ENCODE measurements around the gene IGFL3. TPM values are rescaled to one million over a fixed set of nuclear protein-coding genes. Genes with fewer than 3 reads are reported as not detected.

The IGFL3 gene
- polyA plus RNA-seq, 1 experiment, result not detected

DNA sequence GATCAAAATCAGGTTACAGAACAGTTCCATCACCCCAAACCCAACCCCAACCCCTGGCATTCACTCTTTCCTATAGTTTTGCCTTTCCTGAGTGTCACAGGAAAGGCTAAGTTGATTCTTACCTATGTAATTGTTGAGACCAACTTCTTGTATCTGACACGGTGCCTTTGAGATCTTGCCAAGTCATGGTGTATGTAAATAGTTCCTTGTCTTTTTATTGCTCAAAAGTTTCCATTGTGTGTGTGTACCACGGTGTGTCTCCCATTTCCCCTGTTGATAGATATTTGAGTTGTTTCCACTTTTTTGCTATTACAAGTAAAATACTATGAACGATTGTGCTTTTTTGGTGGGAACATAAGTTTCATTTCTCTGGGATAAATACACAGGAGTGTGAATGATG, 20.3 kb upstream of the IGFL3 start:
- POLR2A ChIA-PET, result no interaction called here
- H3K27me3 ChIP-seq (ENCODE audit: control insufficient read depth, insufficient read depth, low read length), result peaks cover 36% of the 10 kb centered on the region
- H3K27ac ChIP-seq (ENCODE audit: low read depth, low read length), result no peak overlapping the region
- H3K4me3 ChIP-seq (ENCODE audit: low read depth, low read length), result no peak overlapping the region
- TF ChIP-seq, protein P1, sequence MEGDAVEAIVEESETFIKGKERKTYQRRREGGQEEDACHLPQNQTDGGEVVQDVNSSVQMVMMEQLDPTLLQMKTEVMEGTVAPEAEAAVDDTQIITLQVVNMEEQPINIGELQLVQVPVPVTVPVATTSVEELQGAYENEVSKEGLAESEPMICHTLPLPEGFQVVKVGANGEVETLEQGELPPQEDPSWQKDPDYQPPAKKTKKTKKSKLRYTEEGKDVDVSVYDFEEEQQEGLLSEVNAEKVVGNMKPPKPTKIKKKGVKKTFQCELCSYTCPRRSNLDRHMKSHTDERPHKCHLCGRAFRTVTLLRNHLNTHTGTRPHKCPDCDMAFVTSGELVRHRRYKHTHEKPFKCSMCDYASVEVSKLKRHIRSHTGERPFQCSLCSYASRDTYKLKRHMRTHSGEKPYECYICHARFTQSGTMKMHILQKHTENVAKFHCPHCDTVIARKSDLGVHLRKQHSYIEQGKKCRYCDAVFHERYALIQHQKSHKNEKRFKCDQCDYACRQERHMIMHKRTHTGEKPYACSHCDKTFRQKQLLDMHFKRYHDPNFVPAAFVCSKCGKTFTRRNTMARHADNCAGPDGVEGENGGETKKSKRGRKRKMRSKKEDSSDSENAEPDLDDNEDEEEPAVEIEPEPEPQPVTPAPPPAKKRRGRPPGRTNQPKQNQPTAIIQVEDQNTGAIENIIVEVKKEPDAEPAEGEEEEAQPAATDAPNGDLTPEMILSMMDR (IDR thresholded peaks at IDR 0.05; ENCODE audit: low read depth, low read length), result no peak
- no peak for DNase-seq (ENCODE audit: low read depth, low spot score)
- H3K9me3 ChIP-seq (ENCODE audit: control insufficient read depth, insufficient read depth, low read length), result no peaks in the 10 kb centered on the region
- CTCF ChIA-PET, result no interaction called here

DNA sequence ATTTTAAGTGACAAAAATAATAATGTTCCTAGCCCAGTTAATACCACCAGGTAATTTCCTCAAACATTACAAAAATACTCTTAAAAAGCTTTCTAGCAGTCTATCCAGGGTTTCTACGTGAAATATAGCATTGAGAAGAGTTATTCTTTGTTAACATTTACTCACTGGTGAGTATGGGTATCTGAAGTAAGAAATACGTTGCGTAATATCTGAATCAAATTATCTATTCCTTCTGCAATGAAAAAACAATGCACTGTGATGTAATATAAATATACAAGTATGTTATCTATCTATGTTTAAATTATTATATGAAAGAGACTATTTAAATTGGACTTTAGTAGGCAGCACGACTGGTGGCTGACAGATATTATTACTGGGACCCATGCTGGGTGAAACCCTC, 17.8 kb upstream of the IGFL3 start:
- Histone ChIP-seq H3K9me3 (ENCODE audit: control insufficient read depth, insufficient read depth, low read length) (no peaks in the 10 kb centered on the region), H3K27me3 (ENCODE audit: control insufficient read depth, insufficient read depth, low read length) (peaks cover 31% of the 10 kb centered on the region), H3K4me3 (ENCODE audit: low read depth, low read length) (no peak overlapping the region), H3K27ac (ENCODE audit: low read depth, low read length) (no peak overlapping the region)
- TF ChIP-seq, protein P1 (IDR thresholded peaks at IDR 0.05; ENCODE audit: low read depth, low read length), result no peak
- ChIA-PET POLR2A (no interaction called here), CTCF (no interaction called here)
- DNase-seq (ENCODE audit: low read depth, low spot score), result no peak

DNA sequence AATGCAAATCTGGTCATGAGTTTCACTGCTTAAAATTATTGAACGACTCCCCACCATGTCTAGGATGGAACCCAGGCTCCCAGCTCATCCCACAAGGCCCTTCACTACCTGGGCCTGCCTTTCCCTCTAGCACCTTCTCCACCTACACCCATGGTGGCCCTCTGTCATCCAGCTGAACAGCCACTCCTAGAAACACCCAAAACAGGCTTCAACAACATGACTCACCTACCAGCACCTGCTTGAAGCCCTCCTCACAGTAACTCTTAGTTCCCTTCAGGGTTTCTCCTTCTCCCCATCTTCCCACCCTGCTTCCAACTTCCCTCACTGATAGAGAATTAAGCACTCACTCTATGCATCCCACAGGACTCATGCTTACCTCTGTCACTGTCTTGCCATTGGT, 16.9 kb upstream of the IGFL3 start:
- ChIA-PET POLR2A (no interaction called here), CTCF (no interaction called here)
- DNase-seq (ENCODE audit: low read depth, low spot score), result no peak
- peaks cover 23% of the 10 kb centered on the region for H3K27me3 ChIP-seq (ENCODE audit: control insufficient read depth, insufficient read depth, low read length)
- H3K27ac ChIP-seq (ENCODE audit: low read depth, low read length), result no peak overlapping the region
- no peak overlapping the region for H3K4me3 ChIP-seq (ENCODE audit: low read depth, low read length)
- TF ChIP-seq, protein P1 (IDR thresholded peaks at IDR 0.05; ENCODE audit: low read depth, low read length), result no peak
- no peaks in the 10 kb centered on the region for H3K9me3 ChIP-seq (ENCODE audit: control insufficient read depth, insufficient read depth, low read length)

DNA sequence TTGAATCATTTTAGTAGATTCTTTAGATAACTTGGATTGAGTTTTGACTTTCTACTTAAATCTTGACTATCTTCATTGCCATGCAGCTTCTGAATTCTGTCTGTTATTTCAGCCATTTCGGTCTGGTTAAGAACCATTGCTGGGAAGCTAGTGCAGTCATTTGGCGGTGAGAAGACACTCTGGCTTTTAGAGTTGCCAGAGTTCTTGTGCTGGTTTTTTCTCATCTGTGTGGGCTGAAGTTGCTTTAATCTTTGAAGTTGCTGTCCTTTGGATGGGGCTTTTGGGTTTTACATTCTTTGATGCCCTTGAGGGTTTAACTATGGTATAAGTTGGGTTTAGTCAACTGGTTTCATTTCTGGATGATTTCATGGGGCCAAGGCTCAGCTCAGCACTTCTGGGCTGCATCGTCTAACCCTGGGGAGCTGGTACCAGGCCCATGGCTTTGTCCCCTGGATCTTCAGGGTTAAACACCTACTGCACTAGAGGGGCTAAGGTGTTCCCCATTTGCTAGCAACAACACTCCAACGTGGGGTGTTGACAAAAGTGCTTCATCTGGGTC, 13.5 kb upstream of the IGFL3 start:
- no peak overlapping the region for H3K4me3 ChIP-seq (ENCODE audit: low read depth, low read length)
- TF ChIP-seq, protein P1 (IDR thresholded peaks at IDR 0.05; ENCODE audit: low read depth, low read length), result no peak
- no peak overlapping the region for H3K27ac ChIP-seq (ENCODE audit: low read depth, low read length)
- ChIA-PET CTCF (no interaction called here), POLR2A (no interaction called here)
- no peak for DNase-seq (ENCODE audit: low read depth, low spot score)
- no peaks in the 10 kb centered on the region; the same call in 1 of the 2 replicates for H3K9me3 ChIP-seq (ENCODE audit: control insufficient read depth, insufficient read depth, low read length)
- peaks cover 12% of the 10 kb centered on the region for H3K27me3 ChIP-seq (ENCODE audit: control insufficient read depth, insufficient read depth, low read length)

DNA sequence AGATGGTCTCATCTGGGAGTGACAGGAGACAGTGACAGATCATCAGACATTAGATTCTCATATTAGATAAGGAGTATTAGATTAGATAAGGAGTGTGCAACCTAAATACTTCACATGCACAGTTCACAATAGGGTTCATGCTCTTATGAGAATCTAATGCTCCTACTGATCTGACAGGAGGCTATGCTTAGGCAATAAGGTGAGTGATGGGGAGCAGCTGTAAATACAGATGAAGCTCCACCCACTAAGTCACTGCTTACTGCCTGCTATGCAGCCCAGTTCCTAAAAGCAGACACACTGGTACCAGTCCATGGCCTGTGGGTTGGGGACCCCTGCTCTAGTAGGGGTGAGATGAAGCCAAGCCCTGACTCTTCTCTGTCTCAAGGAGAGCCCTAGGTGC, 10.0 kb upstream of the IGFL3 start:
- Histone ChIP-seq H3K27me3 (ENCODE audit: control insufficient read depth, insufficient read depth, low read length) (peaks cover 7% of the 10 kb centered on the region), H3K4me3 (ENCODE audit: low read depth, low read length) (no peak overlapping the region), H3K27ac (ENCODE audit: low read depth, low read length) (no peak overlapping the region), H3K9me3 (ENCODE audit: control insufficient read depth, insufficient read depth, low read length) (no peaks in the 10 kb centered on the region; the same call in 1 of the 2 replicates)
- CTCF ChIA-PET, result no interaction called here
- TF ChIP-seq, protein P1 (IDR thresholded peaks at IDR 0.05; ENCODE audit: low read depth, low read length), result no peak
- DNase-seq (ENCODE audit: low read depth, low spot score), result peak; percentile 21
- POLR2A ChIA-PET, result no interaction called here

Measured in AG04450 (cell line).